GM12865 (cell line): ENCODE data around the gene LRIG1.
"Not testable (repeated sequence)": the region's sequence is repeated elsewhere in the genome, so short reads cannot be mapped to it uniquely, and the experiment has no call there.

Experiments
- DNase-seq: peaks from one replicate; pipeline ENCODE4 v3.0.0; 2010; ENCODE audit warnings: low read depth
- H3K4me3 ChIP-seq: 2 replicates; pipeline ENCODE4 v1.5.1; 2011; ENCODE audit warnings: mild to moderate bottlenecking, low read depth, low read length, control low read depth
- CTCF ChIP-seq: IDR thresholded peaks from 2 replicates; pipeline ENCODE4 v1.5.1; 2011; ENCODE audit warnings: low read length, control low read depth, low read depth, inconsistent platforms; ENCODE audit not compliant: insufficient read depth; ENCODE audit errors: missing control alignments

LRIG1 gene

GRCh38 chr3:66427352-66427751, 73.5 kb downstream of the LRIG1 start:
- H3K4me3 ChIP-seq = no peak overlapping the region
- TF ChIP-seq CTCF = no peak
- DNase-seq = no peak

- DNase-seq = no peak
- no peak overlapping the region for H3K4me3 ChIP-seq
- TF ChIP-seq CTCF = no peak
Measured at GRCh38 chr3:66426135-66426534, 74.7 kb downstream of the LRIG1 start.

- DNase-seq = no peak
- TF ChIP-seq CTCF = no peak
- no peak overlapping the region for H3K4me3 ChIP-seq
Measured at GRCh38 chr3:66425576-66426114, 75.2 kb downstream of the LRIG1 start.

- no peak for TF ChIP-seq CTCF
- no peak overlapping the region for H3K4me3 ChIP-seq
- no peak for DNase-seq
Measured at GRCh38 chr3:66425032-66425431, 75.8 kb downstream of the LRIG1 start.

- TF ChIP-seq CTCF = no peak
- DNase-seq = no peak
- no peak overlapping the region for H3K4me3 ChIP-seq
Measured at GRCh38 chr3:66423791-66424190, 77.0 kb downstream of the LRIG1 start.

- DNase-seq, H3K4me3 ChIP-seq: not testable (repeated sequence)
Measured at GRCh38 chr3:66421893-66422292, 78.9 kb downstream of the LRIG1 start.

- DNase-seq, H3K4me3 ChIP-seq: not testable (repeated sequence)
Measured at GRCh38 chr3:66421144-66421543, 79.7 kb downstream of the LRIG1 start.

- DNase-seq = no peak
- H3K4me3 ChIP-seq = no peak overlapping the region
- no peak for TF ChIP-seq CTCF
Measured at GRCh38 chr3:66419036-66419435, 81.8 kb downstream of the LRIG1 start.
